Activated naive CD8-positive, alpha-beta T cell treated with anti-CD3 and anti-CD28 coated beads, Interleukin-2, amount 10 ng/mL, durations not matched to agents 7 days and 5 days (primary cell): ENCODE data around the gene RPTOR. TPM values are rescaled to one million over a fixed set of nuclear protein-coding genes. Genes with fewer than 3 reads are reported as not detected.
"Not testable (repeated sequence)": the region's sequence is repeated elsewhere in the genome, so short reads cannot be mapped to it uniquely, and the experiment has no call there.

Experiments
- ATAC-seq: fragments of 150-1000 bp; cut with Tn5 transposase; one replicate; pipeline ENCODE4 v1.10.0; 2021; ENCODE audit warnings: low read depth, moderate library complexity
- POLR2A ChIA-PET: fragments of 350-600 bp; sonication (Branson Sonifier 250); formaldehyde crosslinking; loops from one replicate; lab custom pipeline; 2021; ENCODE audit warnings: antibody characterized with exemption; lab: Charles Lee
- DNase-seq: peaks from one replicate; pipeline ENCODE4 v3.0.0; 2021
- H3K27ac Mint-ChIP-seq: one replicate; pipeline ENCODE4 v1.8.0; 2022; ENCODE audit warnings: mild to moderate bottlenecking, mixed read lengths
- H3K27me3 Mint-ChIP-seq: one replicate; pipeline ENCODE4 v1.8.0; 2022; ENCODE audit warnings: mild to moderate bottlenecking, moderate library complexity, mixed read lengths
- H3K36me3 Mint-ChIP-seq: one replicate; pipeline ENCODE4 v1.8.0; 2021; ENCODE audit warnings: mild to moderate bottlenecking, mixed read lengths
- H3K4me1 Mint-ChIP-seq: one replicate; pipeline ENCODE4 v1.8.0; 2021; ENCODE audit warnings: mixed read lengths
- H3K4me3 Mint-ChIP-seq: one replicate; pipeline ENCODE4 v1.8.0; 2022; ENCODE audit warnings: mild to moderate bottlenecking, moderate library complexity, mixed read lengths
- H3K9me3 Mint-ChIP-seq: one replicate; pipeline ENCODE4 v1.8.0; 2021; ENCODE audit warnings: mixed read lengths
- total RNA-seq, 2 experiments: library from RNA; stranded (reverse); gene quantifications; one replicate each; pipeline ENCODE4 v1.2.3, GENCODE V29; 2021

Gene RPTOR
- total RNA-seq, 2 experiments from 2014 or later: 43.2 to 43.8 TPM

DNA sequence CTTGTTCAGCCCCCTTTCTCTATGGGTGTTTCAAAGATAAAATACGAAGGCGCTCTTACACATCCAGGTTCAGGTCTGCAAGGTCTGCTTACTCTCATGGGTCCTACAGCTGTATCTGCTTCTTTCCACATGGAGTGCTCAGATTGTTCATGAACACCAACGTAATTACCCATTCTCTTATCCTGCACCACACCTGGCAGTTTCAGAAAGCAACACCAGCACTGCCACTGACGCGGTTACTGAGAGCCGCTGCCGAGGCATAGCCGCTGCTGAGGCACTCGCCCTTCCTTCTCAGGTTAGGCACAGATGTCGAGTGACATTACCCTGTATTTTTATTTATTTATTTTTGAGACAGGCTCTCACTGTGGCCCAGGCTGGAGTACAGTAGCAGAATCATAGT lies 147.1 kb downstream of the RPTOR start:
- ATAC-seq: no peak
- Mint-ChIP-seq H3K36me3 (peaks cover 14% of the 10 kb centered on the region), H3K4me1 (peaks cover 31% of the 10 kb centered on the region), H3K4me3 (no peak overlapping the region), H3K9me3 (no peaks in the 10 kb centered on the region), H3K27ac (no peak overlapping the region), H3K27me3 (no peaks in the 10 kb centered on the region)
- POLR2A ChIA-PET: no interaction called here
- DNase-seq: no peak

DNA sequence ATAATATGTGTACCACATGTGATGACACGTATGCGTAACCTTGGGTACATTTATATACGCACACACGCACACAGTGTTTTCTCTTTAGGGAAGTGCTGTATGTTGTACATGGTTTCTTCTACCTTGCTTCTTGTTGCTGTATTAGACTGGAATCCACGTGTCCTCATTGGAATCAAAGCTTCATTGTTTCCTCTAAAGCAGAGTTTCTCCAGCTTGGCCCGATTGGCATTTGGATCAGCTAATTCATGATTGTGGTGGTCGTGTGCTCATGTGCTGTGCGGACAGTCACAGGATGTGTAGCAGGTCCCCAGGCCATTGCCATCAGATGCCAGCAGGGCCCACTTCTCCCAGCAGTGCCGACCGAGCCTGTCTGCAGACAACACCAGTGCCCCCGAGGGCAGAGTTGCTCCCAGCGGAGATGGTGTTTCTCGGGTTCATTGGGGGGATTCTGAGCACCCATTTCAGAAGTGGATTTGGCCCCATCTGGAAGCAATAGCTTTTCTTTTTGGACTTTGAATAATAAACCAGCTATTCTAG lies 148.4 kb downstream of the RPTOR start:
- Mint-ChIP-seq H3K9me3 (no peaks in the 10 kb centered on the region), H3K27ac (peak overlapping the region; percentile 60), H3K4me1 (peaks cover 34% of the 10 kb centered on the region), H3K4me3 (no peak overlapping the region), H3K27me3 (no peaks in the 10 kb centered on the region), H3K36me3 (peaks cover 11% of the 10 kb centered on the region)
- POLR2A ChIA-PET: no interaction called here
- DNase-seq: no peak
- ATAC-seq: no peak

DNA sequence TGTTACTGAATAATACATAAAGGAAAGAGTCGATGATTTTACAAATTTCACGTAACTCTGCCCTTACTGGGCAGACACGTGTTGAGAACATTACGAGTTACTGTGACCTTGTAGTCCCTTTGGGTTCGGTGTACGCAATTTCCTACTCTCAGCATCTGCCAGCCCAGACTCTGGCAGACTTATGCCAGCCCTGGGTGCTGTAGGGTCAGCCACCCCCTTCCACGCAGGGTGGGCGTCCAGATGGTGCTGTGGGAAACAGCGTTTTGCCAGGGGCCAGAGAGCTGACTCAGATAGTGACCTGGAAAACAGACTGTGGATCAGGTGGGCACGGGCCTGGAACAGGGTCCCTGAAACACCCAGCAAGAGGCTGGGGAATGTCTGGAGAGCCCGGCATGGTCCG lies 148.9 kb downstream of the RPTOR start:
- Mint-ChIP-seq H3K4me3 (no peak overlapping the region), H3K4me1 (peaks cover 32% of the 10 kb centered on the region), H3K27ac (peak overlapping the region; percentile 60), H3K27me3 (no peaks in the 10 kb centered on the region), H3K36me3 (peaks cover 9% of the 10 kb centered on the region), H3K9me3 (no peaks in the 10 kb centered on the region)
- DNase-seq: no peak
- no peak for ATAC-seq
- POLR2A ChIA-PET: no interaction called here

DNA sequence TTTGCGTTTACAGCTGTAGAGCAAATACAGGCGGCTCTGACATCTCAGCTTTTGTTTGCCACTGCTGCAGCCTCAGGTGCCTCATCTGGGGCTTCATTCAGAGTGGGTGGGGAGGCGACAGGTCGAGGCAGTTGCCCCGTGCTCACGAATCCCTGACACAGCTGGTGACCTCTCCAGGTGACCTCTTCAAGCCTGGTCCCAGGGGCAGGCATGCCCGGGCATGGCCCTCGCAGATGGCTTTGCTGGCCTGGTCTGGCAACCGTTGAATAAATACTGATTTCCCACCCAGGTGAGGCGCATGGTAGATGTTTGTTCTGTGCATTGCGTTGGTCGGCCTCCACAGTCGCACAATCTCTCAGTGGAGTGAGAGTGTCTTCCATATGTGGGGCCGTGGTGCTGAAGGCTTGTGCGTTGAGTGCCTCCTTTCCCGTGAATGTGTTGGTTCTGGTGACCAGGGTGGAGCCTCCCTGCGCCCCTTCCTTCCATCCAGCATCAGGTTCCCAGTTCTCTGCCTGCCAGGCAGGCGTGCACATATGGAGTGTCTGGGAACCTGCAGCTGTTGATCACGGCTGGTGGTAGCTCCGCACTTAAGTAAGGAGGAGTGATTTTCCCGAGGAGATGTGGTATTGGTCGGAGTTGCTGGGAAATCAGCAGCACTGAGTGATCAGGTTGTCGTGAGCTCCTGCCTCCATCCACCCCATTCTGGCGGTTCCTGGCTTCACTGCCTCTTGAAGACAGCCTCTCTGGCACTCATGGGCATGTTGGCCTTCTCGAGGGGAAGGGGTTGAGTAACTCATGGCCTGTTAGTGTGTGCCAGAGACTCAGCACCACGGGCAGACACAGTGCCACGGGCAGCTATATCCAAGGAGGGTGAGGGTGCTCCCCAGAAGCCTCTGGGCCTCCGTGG lies 149.7 kb downstream of the RPTOR start:
- POLR2A ChIA-PET: no interaction called here
- Mint-ChIP-seq H3K27me3 (no peaks in the 10 kb centered on the region), H3K36me3 (peaks cover 12% of the 10 kb centered on the region), H3K27ac (peak overlapping the region; percentile 59), H3K4me1 (peaks cover 32% of the 10 kb centered on the region), H3K4me3 (no peak overlapping the region), H3K9me3 (no peaks in the 10 kb centered on the region)
- ATAC-seq (no peak), DNase-seq (no peak)

DNA sequence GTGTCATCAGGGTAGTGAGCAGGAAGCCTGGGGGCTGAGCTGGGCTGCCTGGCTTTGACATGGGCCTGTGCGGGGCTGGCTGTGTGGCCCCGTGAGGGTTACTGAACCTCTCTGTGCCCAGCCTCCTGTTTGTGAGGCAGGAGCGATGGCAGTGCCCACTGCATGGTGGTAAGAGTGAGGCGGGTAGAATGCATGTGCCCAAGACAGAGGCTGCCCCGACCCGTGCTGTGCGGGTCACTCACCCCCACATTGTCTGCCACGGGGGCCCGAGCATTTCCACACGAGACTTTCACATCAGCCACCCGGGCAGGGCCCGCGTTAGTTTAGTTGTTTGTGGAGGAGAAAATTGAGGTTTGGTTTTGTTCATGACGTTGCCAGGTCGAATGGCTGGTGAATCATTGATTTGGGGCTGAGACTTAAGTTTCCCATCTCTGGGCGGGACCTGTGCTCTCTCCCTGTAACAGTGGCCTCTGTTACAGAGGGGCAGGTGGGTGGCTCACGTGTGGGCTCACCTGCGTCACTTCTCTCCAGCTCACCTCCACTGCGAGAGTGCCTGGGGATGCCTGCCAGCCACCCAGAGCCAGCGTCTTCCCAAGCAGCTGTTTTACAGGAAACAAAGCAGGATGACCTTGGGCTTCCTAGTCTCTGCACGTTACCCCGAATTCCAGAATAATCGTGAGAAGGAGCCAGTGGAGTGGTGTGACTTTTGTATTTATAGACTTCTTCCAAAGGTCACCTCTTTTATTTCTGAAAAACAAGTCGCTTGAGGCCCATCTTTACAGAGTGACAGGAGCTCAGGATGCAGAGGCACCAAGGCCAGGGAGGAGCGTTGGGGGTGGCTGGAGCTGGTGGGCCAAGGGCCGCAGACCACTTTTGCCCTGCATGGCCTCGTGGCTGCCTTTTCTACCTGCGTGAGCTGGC lies 150.6 kb downstream of the RPTOR start:
- H3K27ac Mint-ChIP-seq: peak overlapping the region; percentile 59
- ATAC-seq: no peak
- peaks cover 6% of the 10 kb centered on the region for H3K9me3 Mint-ChIP-seq
- H3K36me3 Mint-ChIP-seq: peaks cover 17% of the 10 kb centered on the region
- H3K4me1 Mint-ChIP-seq: peaks cover 36% of the 10 kb centered on the region
- POLR2A ChIA-PET: no interaction called here
- peaks cover 2% of the 10 kb centered on the region for H3K27me3 Mint-ChIP-seq
- no peak for DNase-seq
- no peak overlapping the region for H3K4me3 Mint-ChIP-seq

DNA sequence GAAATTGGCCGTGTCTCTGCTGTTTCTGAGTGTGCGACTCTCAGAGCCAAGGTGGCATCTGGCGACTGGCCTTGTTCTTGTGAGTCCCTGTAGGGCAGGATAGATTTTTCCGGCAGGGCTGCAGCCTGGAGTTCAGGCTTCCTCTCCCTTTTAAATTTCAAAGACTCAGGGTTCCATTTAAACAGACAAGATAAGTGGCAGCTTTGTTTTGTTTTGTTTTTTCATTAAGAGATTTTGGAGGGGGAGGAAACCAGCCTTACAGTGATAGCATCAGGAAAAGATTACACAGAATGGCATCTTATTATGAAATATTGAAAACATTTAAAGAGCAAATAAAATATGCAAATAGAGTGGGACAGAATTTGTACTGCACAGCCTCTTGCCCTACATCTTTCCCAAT lies 151.3 kb downstream of the RPTOR start:
- DNase-seq: no peak
- Mint-ChIP-seq H3K27ac (peak overlapping the region; percentile 33), H3K4me3 (no peak overlapping the region), H3K27me3 (peaks cover 2% of the 10 kb centered on the region), H3K36me3 (peaks cover 20% of the 10 kb centered on the region), H3K4me1 (peaks cover 32% of the 10 kb centered on the region), H3K9me3 (peaks cover 11% of the 10 kb centered on the region)
- ATAC-seq: no peak
- POLR2A ChIA-PET: no interaction called here

DNA sequence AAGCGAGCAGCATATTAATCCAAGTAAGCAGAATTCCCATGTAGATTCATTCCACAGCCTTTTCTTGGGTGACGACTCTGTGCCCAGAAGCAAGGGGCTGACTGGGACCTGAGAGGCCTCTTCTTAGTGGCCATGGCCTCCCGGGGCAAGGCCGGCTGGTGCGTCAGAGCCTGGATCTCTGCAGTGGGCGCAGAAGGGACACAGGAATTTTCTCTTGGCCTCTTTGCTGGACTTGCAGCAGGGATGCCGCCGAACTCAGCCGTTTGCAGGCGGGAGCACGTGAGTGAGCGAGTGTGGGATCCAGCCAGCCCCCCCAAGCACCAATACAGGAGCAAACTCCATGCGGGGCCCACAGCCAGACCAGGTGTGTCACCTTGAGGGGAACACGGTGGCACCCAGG lies 151.8 kb downstream of the RPTOR start:
- H3K27me3 Mint-ChIP-seq: peaks cover 2% of the 10 kb centered on the region
- H3K27ac Mint-ChIP-seq: no peak overlapping the region
- POLR2A ChIA-PET: no interaction called here
- no peak overlapping the region for H3K4me3 Mint-ChIP-seq
- no peak for DNase-seq
- H3K36me3 Mint-ChIP-seq: peaks cover 19% of the 10 kb centered on the region
- H3K4me1 Mint-ChIP-seq: peaks cover 28% of the 10 kb centered on the region
- no peak for ATAC-seq
- H3K9me3 Mint-ChIP-seq: peaks cover 11% of the 10 kb centered on the region

DNA sequence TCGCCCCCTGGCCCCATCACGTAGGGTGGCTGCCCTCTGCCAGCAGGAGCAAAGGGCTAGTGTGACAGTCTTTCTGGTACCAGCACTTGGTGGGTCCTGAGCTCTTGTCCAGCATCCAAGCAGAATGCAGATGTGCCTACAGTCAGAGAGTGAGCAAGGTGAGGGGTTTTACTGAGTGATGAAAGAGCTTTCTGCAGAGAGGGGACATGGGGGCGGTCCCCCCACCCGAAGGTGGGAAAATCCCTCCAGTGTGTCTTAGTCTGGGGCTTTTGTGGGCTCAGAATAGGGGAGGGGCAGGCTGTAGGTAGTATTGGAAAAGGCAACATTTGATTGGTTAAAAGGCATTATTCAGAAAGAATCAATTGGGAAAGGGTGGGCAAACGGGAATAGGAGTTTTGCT lies 152.3 kb downstream of the RPTOR start:
- no peak for DNase-seq
- no peak for ATAC-seq
- Mint-ChIP-seq H3K27ac (no peak overlapping the region), H3K9me3 (peaks cover 11% of the 10 kb centered on the region), H3K4me1 (peaks cover 25% of the 10 kb centered on the region), H3K4me3 (no peak overlapping the region), H3K36me3 (peaks cover 22% of the 10 kb centered on the region), H3K27me3 (peaks cover 2% of the 10 kb centered on the region)
- POLR2A ChIA-PET: no interaction called here

DNA sequence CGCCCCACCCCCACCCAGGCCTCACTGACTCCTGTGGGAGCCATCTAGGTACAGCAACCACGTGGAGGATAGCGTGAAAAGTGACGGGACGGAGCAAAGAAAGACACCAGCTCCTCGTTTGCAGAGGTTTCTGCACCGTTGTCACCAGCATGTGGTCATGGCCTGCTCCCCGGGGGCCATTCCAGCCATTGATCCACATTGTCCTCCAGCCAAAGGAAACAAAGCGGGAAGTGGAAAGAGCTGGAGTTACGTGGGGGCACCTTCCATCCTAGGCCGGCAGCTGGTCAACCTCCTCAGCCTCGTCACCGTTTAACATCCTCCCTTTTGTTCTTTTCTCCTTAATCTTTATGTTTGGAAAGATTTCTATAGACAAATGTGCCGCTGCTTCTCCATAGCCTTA lies 153.7 kb downstream of the RPTOR start:
- Mint-ChIP-seq H3K4me1 (peaks cover 36% of the 10 kb centered on the region), H3K4me3 (no peak overlapping the region), H3K9me3 (peaks cover 12% of the 10 kb centered on the region), H3K27me3 (peaks cover 2% of the 10 kb centered on the region), H3K36me3 (peaks cover 30% of the 10 kb centered on the region), H3K27ac (no peak overlapping the region)
- DNase-seq (no peak), ATAC-seq (no peak)
- POLR2A ChIA-PET: no interaction called here

DNA sequence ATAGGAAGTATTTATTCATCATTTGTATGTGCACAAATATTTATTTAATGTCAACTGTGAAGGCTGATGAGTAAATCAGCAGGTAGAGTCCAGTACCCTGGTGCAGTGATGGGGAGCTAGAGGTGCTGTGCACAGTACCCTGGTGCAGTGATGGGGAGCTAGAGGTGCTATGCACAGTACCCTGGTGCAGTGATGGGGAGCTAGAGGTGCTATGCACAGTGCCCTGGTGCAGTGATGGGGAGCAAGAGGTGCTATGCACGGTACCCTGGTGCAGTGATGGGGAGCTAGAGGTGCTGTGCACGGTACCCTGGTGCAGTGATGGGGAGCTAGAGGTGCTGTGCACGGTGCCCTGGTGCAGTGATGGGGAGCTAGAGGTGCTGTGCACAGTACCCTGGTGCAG lies 154.6 kb downstream of the RPTOR start:
- peaks cover 14% of the 10 kb centered on the region for H3K9me3 Mint-ChIP-seq
- H3K4me3 Mint-ChIP-seq, H3K27me3 Mint-ChIP-seq, ATAC-seq, POLR2A ChIA-PET, DNase-seq, H3K27ac Mint-ChIP-seq: not testable (repeated sequence)
- peaks cover 44% of the 10 kb centered on the region for H3K4me1 Mint-ChIP-seq
- peaks cover 35% of the 10 kb centered on the region for H3K36me3 Mint-ChIP-seq

DNA sequence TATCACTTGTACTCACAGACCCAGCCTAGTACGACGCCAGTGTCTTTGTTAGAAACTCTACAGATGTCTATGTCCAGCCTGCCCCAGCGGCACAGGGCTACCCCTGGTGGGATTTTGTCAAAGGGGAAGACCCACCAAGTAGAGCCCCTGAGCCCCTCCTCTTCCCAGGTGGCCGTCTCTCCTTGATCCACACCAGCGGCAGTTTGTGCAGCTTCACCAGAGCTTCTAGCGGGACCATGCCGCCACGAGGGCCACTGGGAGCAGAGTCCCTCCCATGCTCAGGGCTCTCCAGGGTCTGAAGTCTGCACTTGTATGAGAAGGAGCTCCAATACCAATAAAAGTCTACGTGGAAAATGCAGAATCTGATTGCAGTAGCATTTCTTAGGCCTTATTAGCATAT lies 157.1 kb downstream of the RPTOR start:
- Mint-ChIP-seq H3K4me3 (no peak overlapping the region), H3K27me3 (peaks cover 2% of the 10 kb centered on the region), H3K36me3 (peaks cover 46% of the 10 kb centered on the region)

DNA sequence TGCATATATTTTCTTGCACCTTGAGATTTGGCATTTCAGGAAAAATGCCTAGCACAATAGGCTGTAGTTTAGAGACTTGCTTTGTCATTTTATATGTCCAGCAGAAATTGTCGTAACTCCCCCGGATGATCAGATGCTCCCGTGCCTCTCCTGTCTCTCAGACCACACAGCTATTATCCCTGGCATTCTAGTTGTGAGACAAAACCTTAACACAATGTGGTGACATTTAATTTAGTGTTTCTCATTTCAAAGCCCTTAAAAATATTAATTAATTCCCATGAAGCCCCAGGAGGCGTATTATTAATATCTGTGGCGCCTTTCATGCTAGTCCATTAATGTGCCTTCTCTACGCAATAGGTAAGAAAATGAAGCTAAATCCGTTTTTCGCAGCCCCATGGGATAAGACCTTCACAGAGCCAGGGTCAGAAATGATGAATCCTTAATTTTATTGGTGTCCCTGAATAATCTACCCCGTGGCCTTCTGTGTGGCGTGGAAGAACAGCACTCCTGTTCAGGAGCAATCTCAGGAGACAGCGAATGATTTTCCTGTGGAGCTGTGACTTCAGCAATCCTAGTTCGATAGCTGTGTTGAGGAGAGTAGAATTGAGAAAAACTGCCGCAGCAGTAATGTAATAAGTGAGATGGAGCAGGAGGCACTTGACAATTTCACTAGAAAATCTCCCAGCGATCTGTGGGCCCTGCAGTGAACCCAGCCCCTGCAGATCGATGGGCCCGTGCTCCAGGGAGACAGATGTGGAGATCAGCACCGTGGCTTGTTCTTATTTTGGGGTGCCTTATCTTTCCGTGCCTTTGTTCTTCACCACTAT lies 157.9 kb downstream of the RPTOR start:
- peaks cover 45% of the 10 kb centered on the region for H3K36me3 Mint-ChIP-seq
- POLR2A ChIA-PET: interaction anchor here (0.6 to 1.4 kb wide), 4 partner anchors 37 to 248 kb away, joined by 3 to 8 read pairs (median 6); no protein-coding TSS in a partner anchor
- peak overlapping the region; percentile 93 for H3K27ac Mint-ChIP-seq
- peak overlapping the region; percentile 73 for H3K4me3 Mint-ChIP-seq
- peaks cover 2% of the 10 kb centered on the region for H3K27me3 Mint-ChIP-seq
- peaks cover 14% of the 10 kb centered on the region for H3K9me3 Mint-ChIP-seq
- DNase-seq (no peak), ATAC-seq (peak; percentile 16)
- peaks cover 38% of the 10 kb centered on the region for H3K4me1 Mint-ChIP-seq

More for the DNA sequence above, 157.1 kb downstream of the RPTOR start:
- H3K4me1 Mint-ChIP-seq: peaks cover 40% of the 10 kb centered on the region
- DNase-seq: no peak
- H3K27ac Mint-ChIP-seq: no peak overlapping the region
- H3K9me3 Mint-ChIP-seq: peaks cover 14% of the 10 kb centered on the region
- no peak for ATAC-seq
- POLR2A ChIA-PET: interaction anchor here (1.0 kb wide), 1 partner anchor 35 kb away, joined by 3 read pairs; no protein-coding TSS in a partner anchor
